Endothelial cell of umbilical vein (primary cell): Measurements from ENCODE around the gene CTXND1. TPM values are rescaled to one million over a fixed set of nuclear protein-coding genes. Genes with fewer than 3 reads are reported as not detected.

Experiments used
- BruUV-seq: library from RNA; stranded (reverse); fragments of 400-500 nt; replicated peaks from 2 replicates; lab custom pipeline; 2021; lab: Mats Ljungman, UMichigan
- CTCF ChIA-PET: fragments of 300-600, 350-600 bp; sonication (Branson Sonifier 250); formaldehyde crosslinking; loops from one replicate; lab custom pipeline; 2021; ENCODE audit warnings: antibody characterized with exemption, inconsistent platforms; lab: Charles Lee
- POLR2A ChIA-PET: fragments of 300-600, 350-600 bp; sonication (Branson Sonifier 250); formaldehyde crosslinking; loops from one replicate; lab custom pipeline; 2021; ENCODE audit warnings: antibody characterized with exemption, inconsistent platforms; lab: Charles Lee
- DNase-seq: peaks from one replicate; pipeline ENCODE4 v3.0.0-alpha.2; 2011; ENCODE audit warnings: low read depth, low spot score
- FAIRE-seq: peaks from 2 replicates; lab custom pipeline; 2011; peaks lifted over from hg19 to GRCh38; lab: Jason Lieb, UNC
- H2AFZ ChIP-seq: 2 replicates; pipeline ENCODE4 v1.6.0; 2012; ENCODE audit warnings: low read depth, low read length, control low read depth, inconsistent platforms
- H3K27ac ChIP-seq: 2 replicates; pipeline ENCODE4 v1.5.1; 2011; ENCODE audit warnings: low read depth, mild to moderate bottlenecking, control low read depth, low read length, moderate library complexity; ENCODE audit not compliant: insufficient read depth
- H3K27me3 ChIP-seq, 2 experiments: 2 replicates each; pipeline versions ENCODE4 v1.6.0 to v1.6.1; 2011; ENCODE audit warnings: low read length in 2 of 2, mixed read lengths in 1 of 2; ENCODE audit not compliant: control insufficient read depth in 2 of 2, insufficient read depth in 2 of 2
- H3K36me3 ChIP-seq, 2 experiments: 2 replicates in 1 of 2; 3 replicates in 1 of 2; pipeline ENCODE4 v1.5.1; 2011; ENCODE audit warnings: low read length in 2 of 2, mild to moderate bottlenecking in 1 of 2, moderate library complexity in 1 of 2; ENCODE audit not compliant: control insufficient read depth in 2 of 2, insufficient read depth in 2 of 2; ENCODE audit errors: extremely low read depth in 1 of 2
- H3K4me1 ChIP-seq: 3 replicates; pipeline ENCODE4 v1.5.1; 2011; ENCODE audit warnings: mild to moderate bottlenecking, low read length; ENCODE audit not compliant: control insufficient read depth, insufficient read depth; ENCODE audit errors: extremely low read depth
- H3K4me2 ChIP-seq: 2 replicates; pipeline ENCODE4 v1.6.1; 2011; ENCODE audit warnings: low read length, control low read depth, mixed read lengths; ENCODE audit not compliant: insufficient read depth
- H3K4me3 ChIP-seq, 3 experiments: fragments of 200-600 bp in 1 of 3; sonication (generic), shearing (Covaris generic) in 1 of 3; replicated peaks in 1 of 3; 2 replicates each; pipeline ENCODE4 v1.5.1; 2011 to 2016; ENCODE audit warnings: control low read depth in 3 of 3, low read length in 3 of 3, mild to moderate bottlenecking in 2 of 3, inconsistent platforms in 1 of 3, low read depth in 1 of 3, moderate library complexity in 1 of 3; ENCODE audit not compliant: insufficient read depth in 1 of 3
- H3K79me2 ChIP-seq: 2 replicates; pipeline ENCODE4 v1.6.0; 2012; ENCODE audit warnings: low read length, inconsistent platforms; ENCODE audit not compliant: control insufficient read depth, insufficient read depth
- H3K9ac ChIP-seq: replicated peaks from 2 replicates; pipeline ENCODE3; 2011; ENCODE audit warnings: low read length, control low read depth; ENCODE audit not compliant: insufficient read depth; ENCODE audit errors: extremely low read depth
- H3K9me1 ChIP-seq: replicated peaks from 3 replicates; pipeline ENCODE4 v1.6.0; 2011; ENCODE audit warnings: mild to moderate bottlenecking, low read length; ENCODE audit not compliant: control insufficient read depth, insufficient read depth; ENCODE audit errors: extremely low read depth
- H3K9me3 ChIP-seq: replicated peaks from 2 replicates; pipeline ENCODE4 v1.5.1; 2012; ENCODE audit warnings: low read length, inconsistent platforms; ENCODE audit not compliant: control insufficient read depth, insufficient read depth
- H4K20me1 ChIP-seq: replicated peaks from 2 replicates; pipeline ENCODE3; 2011; ENCODE audit warnings: mild to moderate bottlenecking, low read length; ENCODE audit not compliant: control insufficient read depth, insufficient read depth; ENCODE audit errors: extremely low read depth
- CTCF ChIP-seq, 2 donors: IDR thresholded peaks; 1 replicate in 1 of 2; 2 replicates in 1 of 2; pipeline ENCODE4 v1.5.1; 2011; ENCODE audit warnings: low read length in 2 of 2, mild to moderate bottlenecking in 2 of 2, moderate library complexity in 2 of 2, control low read depth in 1 of 2, inconsistent platforms in 1 of 2, low read depth in 1 of 2; ENCODE audit not compliant: insufficient read depth in 1 of 2; ENCODE audit errors: extremely low read depth in 1 of 2
- EZH2 ChIP-seq: IDR thresholded peaks from 2 replicates; pipeline ENCODE4 v1.6.1; 2012; ENCODE audit warnings: borderline replicate concordance, low read depth, mild to moderate bottlenecking, moderate library complexity, low read length, inconsistent platforms; ENCODE audit not compliant: severe bottlenecking
- FOS ChIP-seq: IDR thresholded peaks from 2 replicates; pipeline ENCODE4 v1.6.1; 2011; ENCODE audit warnings: mild to moderate bottlenecking, low read length, moderate library complexity, borderline replicate concordance; ENCODE audit not compliant: insufficient read depth
- GATA2 ChIP-seq: IDR thresholded peaks from 2 replicates; pipeline ENCODE4 v1.7.0; 2011; ENCODE audit warnings: low read depth, mild to moderate bottlenecking, moderate library complexity, mixed read lengths, low read length; ENCODE audit not compliant: insufficient read length, insufficient read depth
- JUN ChIP-seq: IDR thresholded peaks from 2 replicates; pipeline ENCODE4 v1.6.1; 2011; ENCODE audit warnings: borderline replicate concordance, low read depth; ENCODE audit not compliant: insufficient read length, insufficient read depth
- MAX ChIP-seq: IDR thresholded peaks from 2 replicates; pipeline ENCODE4 v1.6.1; 2011; ENCODE audit not compliant: insufficient read depth, insufficient read length
- MYC ChIP-seq: IDR thresholded peaks from one replicate; pipeline ENCODE4 v1.6.1; 2011; ENCODE audit warnings: mild to moderate bottlenecking, low read depth, low read length
- POLR2A ChIP-seq: IDR thresholded peaks from 2 replicates; pipeline ENCODE4 v1.6.1; 2012; ENCODE audit warnings: low read depth, mild to moderate bottlenecking, control low read depth, low read length
- POLR2AphosphoS5 ChIP-seq: IDR thresholded peaks from 2 replicates; pipeline ENCODE4 v1.6.1; 2012; ENCODE audit warnings: low read depth, mild to moderate bottlenecking, control low read depth, low read length, moderate library complexity; ENCODE audit not compliant: insufficient read depth
- dilution Hi-C: fragments of 300-500 bp; cut with MboI; formaldehyde crosslinking; loops from one replicate; pipeline ENCODE4 v1.15.0; 2019; ENCODE audit warnings: low sequenced_read_pairs; ENCODE audit not compliant: extremely low pct_ligation_motif_present
- intact Hi-C: fragments of 100-400 bp; cut with micrococcal nuclease; formaldehyde crosslinking; loops from one replicate; pipeline ENCODE4 v1.10.0; 2022
- polyA plus RNA-seq, 4 experiments: library from polyadenylated mRNA; depleted of rRNA in 3 of 4; stranded (reverse) in 3 of 4; unstranded in 1 of 4; fragments of >200 nt; gene quantifications; 2 replicates each; pipeline versions ENCODE4 v1.2.1 to v1.2.3, GENCODE V29; 2011 to 2012; ENCODE audit warnings: missing spikeins in 1 of 4
- total RNA-seq: library from RNA; stranded (reverse); gene quantifications from 2 replicates; pipeline ENCODE4 v1.2.3, GENCODE V29; 2021

Gene CTXND1
- total and polyA plus RNA-seq, 2 donors (not counting 3 experiments of a cell fraction or from before 2014, with no cell fraction given), result not detected

- no peaks in the 10 kb centered on the region for H3K36me3 ChIP-seq
- dilution Hi-C loops, result no loop called here
- no peaks in the 10 kb centered on the region for H3K9me1 ChIP-seq
- H3K27ac ChIP-seq, result no peak overlapping the region
- no peak for FAIRE-seq
- ChIA-PET CTCF (no interaction called here), POLR2A (no interaction called here)
- BruUV-seq, result no TSS peak
- H4K20me1 ChIP-seq, result no peaks in the 10 kb centered on the region
- TF ChIP-seq GATA2, result no peak
- TF ChIP-seq JUN, result no peak
- TF ChIP-seq EZH2, result no peak
- no peak for TF ChIP-seq MAX
- TF ChIP-seq CTCF (IDR thresholded peaks at IDR 0.05; ENCODE audit: extremely low read depth in 1 of 2, insufficient read depth in 1 of 2, low read depth in 1 of 2, low read length in 2 of 2), result no peak
- no peak for TF ChIP-seq POLR2A
- TF ChIP-seq FOS, result no peak
- TF ChIP-seq POLR2AphosphoS5, result no peak
- TF ChIP-seq MYC, result no peak
- DNase-seq, result no peak
- H3K27me3 ChIP-seq, result no peaks in the 10 kb centered on the region
- H3K4me2 ChIP-seq, result no peak overlapping the region
- no peaks in the 10 kb centered on the region for H3K9me3 ChIP-seq
- H3K4me3 ChIP-seq, result no peak overlapping the region
- no peak overlapping the region for H2AFZ ChIP-seq
- H3K4me1 ChIP-seq, result no peaks in the 10 kb centered on the region
- H3K79me2 ChIP-seq, result no peaks in the 10 kb centered on the region
- no peak overlapping the region for H3K9ac ChIP-seq
- intact Hi-C loops, result no loop called here
Observed at GRCh38 chr15:80274554-80274953, 22.5 kb upstream of the CTXND1 start.
